ENCODE measurements around the gene HDAC7. TPM values are rescaled to one million over a fixed set of nuclear protein-coding genes. Genes with fewer than 3 reads are reported as not detected.
"Not testable (repeated sequence)": the region's sequence is repeated elsewhere in the genome, so short reads cannot be mapped to it uniquely, and the experiment has no call there.

The HDAC7 gene
- total RNA-seq, 5 donors from 2014 or later (not counting 1 experiment from before 2014, with no cell fraction given), result 142 to 192 (median 165) TPM

DNA sequence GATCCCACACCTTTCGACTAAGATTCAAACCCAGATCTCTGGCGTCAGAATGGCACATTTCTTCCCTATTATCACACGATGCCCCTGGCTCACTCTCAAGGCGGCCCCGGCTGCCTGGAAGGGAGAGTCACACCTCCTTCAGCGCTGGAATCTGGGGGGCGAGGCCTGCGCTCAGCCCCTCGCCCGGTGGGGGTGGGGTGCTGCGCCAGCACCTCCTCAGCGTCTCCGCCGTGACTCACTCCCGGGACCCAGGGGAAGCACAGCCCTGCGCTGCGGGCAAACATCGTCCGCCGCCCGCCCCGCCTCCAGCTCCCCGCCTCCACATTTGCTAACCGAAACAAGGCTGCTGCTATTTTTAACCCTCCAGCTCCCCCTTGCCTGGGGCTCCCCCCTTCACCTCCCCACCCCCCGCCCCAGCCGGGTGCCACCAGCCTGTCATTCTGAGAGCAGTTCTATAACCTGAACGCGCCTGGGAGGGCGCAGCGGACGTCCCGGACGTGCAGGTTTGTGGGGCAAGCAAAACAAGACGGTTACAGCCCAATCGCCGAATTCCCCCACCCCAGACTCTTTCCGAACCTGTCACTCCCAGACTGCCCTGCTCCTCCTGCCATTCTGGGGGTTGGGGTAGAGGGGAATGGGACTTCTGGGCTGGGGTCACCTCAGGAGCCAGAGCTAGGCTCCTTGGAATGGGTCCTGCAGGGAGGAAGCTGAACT, 6.7 kb downstream of the HDAC7 start:
- Histone ChIP-seq H3K4me3 (ENCODE audit: control insufficient read depth in 1 of 2, extremely low read depth in 1 of 2, low read length in 1 of 2) (peak overlapping the region; percentile 59 to 70), H3K27ac (ENCODE audit: low read length) (peak overlapping the region; percentile 95), H3K9me3 (no peaks in the 10 kb centered on the region), H3K27me3 (replicated peaks in 1 of 2; ENCODE audit: control insufficient read depth in 2 of 2, extremely low read depth in 1 of 2, insufficient read depth in 2 of 2, low read length in 1 of 2) (no peaks in the 10 kb centered on the region), H3K4me1 (ENCODE audit: control insufficient read depth in 1 of 2, extremely low read depth in 1 of 2, insufficient read depth in 2 of 2, low read length in 2 of 2) (peaks cover 71 to 99% of the 10 kb centered on the region in 2 experiments), H3K36me3 (ENCODE audit: control insufficient read depth in 2 of 2, extremely low read depth in 1 of 2, insufficient read depth in 1 of 2, low read length in 1 of 2) (peaks cover 0 to 4% of the 10 kb centered on the region in 2 donors)
- H3K4me3 Mint-ChIP-seq, result peak overlapping the region; percentile 73 to 97 (median 80)
- ATAC-seq (replicated peaks in 1 of 4) (peak; percentile 77 to 79 (median 79)), DNase-seq (peak; percentile 77 to 94 (median 89))
- H3K36me3 Mint-ChIP-seq, result peaks cover 4% of the 10 kb centered on the region
- WGBS (ENCODE audit: insufficient coverage), result 0% methylated on average over 23 of the region's 37 CpGs
- peaks cover 91 to 97% (median 96%) of the 10 kb centered on the region in 3 donors for H3K4me1 Mint-ChIP-seq
- peak overlapping the region; percentile 90 to 99 for H3K27ac Mint-ChIP-seq
- no peaks in the 10 kb centered on the region for H3K27me3 Mint-ChIP-seq
- no peaks in the 10 kb centered on the region for H3K9me3 Mint-ChIP-seq
- POLR2A ChIA-PET, result interaction anchor here (0.7 to 1.2 kb wide), 4 partner anchors 10 to 92 kb away, joined by 3 read pairs; partner anchors contain the start of gene VDR (in 1 of the 2)
- CTCF ChIA-PET, result interaction anchor here (0.7 to 2.5 kb wide), 9 partner anchors 9 to 1593 kb away, joined by 3 to 21 read pairs (median 4); no protein-coding TSS in a partner anchor

DNA sequence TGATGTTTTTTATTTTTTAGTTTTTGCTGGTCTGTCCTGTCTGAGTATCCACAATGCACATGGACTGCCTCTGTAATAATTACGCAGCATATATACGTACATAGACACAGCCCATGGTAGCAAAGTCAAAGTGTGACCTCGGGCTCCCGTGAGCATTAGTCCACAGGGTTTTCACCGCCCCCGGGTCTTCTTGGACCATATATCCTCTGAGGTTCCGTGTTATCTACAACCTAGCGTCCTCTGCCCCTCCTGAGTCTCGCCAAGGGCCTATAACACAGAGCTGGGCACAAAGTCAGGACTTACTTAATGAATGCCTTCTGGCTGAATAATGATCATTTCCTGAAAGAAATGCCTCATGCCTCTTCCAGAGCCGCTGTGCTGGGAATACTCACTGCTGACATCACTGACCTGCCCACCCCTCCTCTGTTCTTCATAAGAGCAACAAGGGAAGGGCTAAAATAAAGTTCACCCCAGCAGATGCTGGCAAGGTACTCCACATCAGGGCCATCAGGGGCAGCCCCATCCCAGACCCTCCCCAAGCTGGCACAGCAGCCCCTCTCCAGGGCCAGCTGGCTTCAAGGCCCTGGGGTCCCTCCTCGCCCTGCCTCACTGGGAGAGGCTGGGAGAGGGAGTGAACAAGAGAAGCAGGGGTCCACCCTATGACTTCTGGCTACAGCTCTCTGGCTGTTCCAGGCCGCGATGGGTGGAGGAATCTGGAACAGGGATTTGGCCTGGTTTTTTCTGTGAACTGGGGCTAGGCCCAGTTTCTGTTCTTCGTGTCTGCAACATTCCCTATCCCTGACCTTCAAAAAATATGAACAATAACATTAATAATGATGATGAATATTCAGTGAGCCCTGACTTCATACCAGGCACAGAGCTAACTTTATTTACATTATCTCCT, 7.9 kb downstream of the HDAC7 start:
- 59% methylated on average over 7 of the region's 14 CpGs for WGBS (ENCODE audit: insufficient coverage)
- ATAC-seq (replicated peaks in 1 of 4) (no peak), DNase-seq (no peak)
- ChIA-PET POLR2A (interaction anchor here (1.0 to 1.2 kb wide), 2 partner anchors 11 to 23 kb away, joined by 3 read pairs; no protein-coding TSS in a partner anchor), CTCF (interaction anchor here (0.6 to 2.5 kb wide), 5 partner anchors 10 to 70 kb away, joined by 3 to 21 read pairs (median 4); no protein-coding TSS in a partner anchor)
- no peaks in the 10 kb centered on the region for H3K9me3 Mint-ChIP-seq
- Histone ChIP-seq H3K27ac (ENCODE audit: low read length) (peak overlapping the region; percentile 95), H3K4me3 (ENCODE audit: control insufficient read depth in 1 of 2, extremely low read depth in 1 of 2, low read length in 1 of 2) (peak overlapping the region; percentile 17 to 59), H3K4me1 (ENCODE audit: control insufficient read depth in 1 of 2, extremely low read depth in 1 of 2, insufficient read depth in 2 of 2, low read length in 2 of 2) (peaks cover 73 to 99% of the 10 kb centered on the region in 2 experiments), H3K9me3 (no peaks in the 10 kb centered on the region), H3K27me3 (replicated peaks in 1 of 2; ENCODE audit: control insufficient read depth in 2 of 2, extremely low read depth in 1 of 2, insufficient read depth in 2 of 2, low read length in 1 of 2) (no peaks in the 10 kb centered on the region), H3K36me3 (ENCODE audit: control insufficient read depth in 2 of 2, extremely low read depth in 1 of 2, insufficient read depth in 1 of 2, low read length in 1 of 2) (peaks cover 0 to 4% of the 10 kb centered on the region in 2 donors)
- peak overlapping the region; percentile 73 to 97 (median 80) for H3K4me3 Mint-ChIP-seq
- peaks cover 4% of the 10 kb centered on the region for H3K36me3 Mint-ChIP-seq
- peaks cover 91 to 97% (median 96%) of the 10 kb centered on the region in 3 donors for H3K4me1 Mint-ChIP-seq
- no peaks in the 10 kb centered on the region for H3K27me3 Mint-ChIP-seq
- H3K27ac Mint-ChIP-seq, result peak overlapping the region; percentile 90 to 99

DNA sequence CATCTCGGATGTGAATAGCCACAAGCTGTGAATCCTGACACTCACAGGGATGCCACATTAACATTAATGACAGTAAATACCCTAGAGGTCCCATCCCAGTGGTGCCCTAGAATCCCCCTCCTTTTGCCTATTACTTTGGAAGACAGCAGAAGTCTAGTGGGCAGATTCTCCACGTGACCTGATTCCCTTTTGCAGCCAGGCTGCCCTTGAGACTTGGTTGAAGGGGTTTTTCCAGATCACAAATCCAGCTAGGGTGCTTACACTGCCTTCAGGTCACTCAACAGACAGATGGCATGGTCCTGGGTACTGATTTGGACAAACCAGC, 8.7 kb downstream of the HDAC7 start:
- H3K36me3 Mint-ChIP-seq, result peaks cover 4% of the 10 kb centered on the region
- no peaks in the 10 kb centered on the region for H3K27me3 Mint-ChIP-seq
- DNase-seq (peak in 1 of 35 experiments; percentile 38), ATAC-seq (replicated peaks in 1 of 4) (no peak)
- Histone ChIP-seq H3K9me3 (no peaks in the 10 kb centered on the region), H3K27me3 (replicated peaks in 1 of 2; ENCODE audit: control insufficient read depth in 2 of 2, extremely low read depth in 1 of 2, insufficient read depth in 2 of 2, low read length in 1 of 2) (no peaks in the 10 kb centered on the region), H3K36me3 (ENCODE audit: control insufficient read depth in 2 of 2, extremely low read depth in 1 of 2, insufficient read depth in 1 of 2, low read length in 1 of 2) (peaks cover 0 to 4% of the 10 kb centered on the region in 2 donors), H3K4me3 (ENCODE audit: control insufficient read depth in 1 of 2, extremely low read depth in 1 of 2, low read length in 1 of 2) (no peak overlapping the region), H3K4me1 (ENCODE audit: control insufficient read depth in 1 of 2, extremely low read depth in 1 of 2, insufficient read depth in 2 of 2, low read length in 2 of 2) (peaks cover 74 to 99% of the 10 kb centered on the region in 2 experiments), H3K27ac (ENCODE audit: low read length) (peak overlapping the region; percentile 95)
- no peaks in the 10 kb centered on the region for H3K9me3 Mint-ChIP-seq
- peak overlapping the region; percentile 90 to 99 for H3K27ac Mint-ChIP-seq
- 71% methylated on average over 1 of the region's 2 CpGs for WGBS (ENCODE audit: insufficient coverage)
- peaks cover 93 to 97% (median 96%) of the 10 kb centered on the region in 3 donors for H3K4me1 Mint-ChIP-seq
- H3K4me3 Mint-ChIP-seq, result peak overlapping the region; percentile 62 to 97 (median 65)
- ChIA-PET POLR2A (interaction anchor here in 1 of 2 donors (0.9 kb wide), 1 partner anchor 23 kb away, joined by 4 read pairs; no protein-coding TSS in a partner anchor), CTCF (interaction anchor here (0.5 to 1.3 kb wide), 7 partner anchors 9 to 27 kb away, joined by 3 to 6 read pairs (median 4); no protein-coding TSS in a partner anchor)

DNA sequence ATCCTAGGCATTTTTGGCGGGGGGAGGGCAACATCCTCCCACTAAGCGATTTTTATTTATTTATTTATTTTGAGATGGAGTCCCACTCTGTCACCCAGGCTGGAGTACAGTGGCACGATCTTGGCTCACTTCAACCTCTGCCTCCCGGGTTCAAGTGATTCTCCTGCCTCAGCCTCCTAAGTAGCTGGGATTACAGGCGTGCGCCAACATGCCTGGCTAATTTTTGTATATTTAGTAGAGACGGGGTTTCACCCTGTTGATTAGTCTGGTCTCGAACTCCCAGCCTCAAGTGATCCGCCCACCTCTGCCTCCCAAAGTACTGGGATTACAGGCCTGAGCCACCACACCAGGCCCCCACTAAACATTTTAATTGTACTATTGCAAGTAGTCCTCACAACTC, 10.2 kb downstream of the HDAC7 start:
- not testable (repeated sequence) for H3K9me3 Mint-ChIP-seq; H3K9me3 ChIP-seq; DNase-seq; H3K27me3 Mint-ChIP-seq; H3K36me3 Mint-ChIP-seq; ATAC-seq (replicated peaks in 1 of 4); H3K27me3 ChIP-seq (replicated peaks in 1 of 2; ENCODE audit: control insufficient read depth in 2 of 2, extremely low read depth in 1 of 2, insufficient read depth in 2 of 2, low read length in 1 of 2); H3K4me3 ChIP-seq (ENCODE audit: control insufficient read depth in 1 of 2, extremely low read depth in 1 of 2, low read length in 1 of 2)
- ChIA-PET POLR2A (interaction anchor here in 1 of 2 donors (1.0 kb wide), 1 partner anchor 23 kb away, joined by 3 read pairs; no protein-coding TSS in a partner anchor), CTCF (interaction anchor here in 1 of 2 donors (1.3 to 1.4 kb wide), 3 partner anchors 24 to 29 kb away, joined by 4 to 6 read pairs (median 4); no protein-coding TSS in a partner anchor)
- Mint-ChIP-seq H3K27ac (peak overlapping the region; percentile 90 to 99), H3K4me1 (peaks cover 94 to 97% (median 96%) of the 10 kb centered on the region in 3 donors), H3K4me3 (peak overlapping the region in 2 of 3 donors; percentile 25 to 97)
- peaks cover 79 to 99% of the 10 kb centered on the region in 2 experiments for H3K4me1 ChIP-seq (ENCODE audit: control insufficient read depth in 1 of 2, extremely low read depth in 1 of 2, insufficient read depth in 2 of 2, low read length in 2 of 2)
- peaks cover 0 to 14% of the 10 kb centered on the region in 2 donors for H3K36me3 ChIP-seq (ENCODE audit: control insufficient read depth in 2 of 2, extremely low read depth in 1 of 2, insufficient read depth in 1 of 2, low read length in 1 of 2)
- WGBS (ENCODE audit: insufficient coverage), result no CpG with 5 or more reads among the region's 9 CpGs
- H3K27ac ChIP-seq (ENCODE audit: low read length), result peak overlapping the region; percentile 95

DNA sequence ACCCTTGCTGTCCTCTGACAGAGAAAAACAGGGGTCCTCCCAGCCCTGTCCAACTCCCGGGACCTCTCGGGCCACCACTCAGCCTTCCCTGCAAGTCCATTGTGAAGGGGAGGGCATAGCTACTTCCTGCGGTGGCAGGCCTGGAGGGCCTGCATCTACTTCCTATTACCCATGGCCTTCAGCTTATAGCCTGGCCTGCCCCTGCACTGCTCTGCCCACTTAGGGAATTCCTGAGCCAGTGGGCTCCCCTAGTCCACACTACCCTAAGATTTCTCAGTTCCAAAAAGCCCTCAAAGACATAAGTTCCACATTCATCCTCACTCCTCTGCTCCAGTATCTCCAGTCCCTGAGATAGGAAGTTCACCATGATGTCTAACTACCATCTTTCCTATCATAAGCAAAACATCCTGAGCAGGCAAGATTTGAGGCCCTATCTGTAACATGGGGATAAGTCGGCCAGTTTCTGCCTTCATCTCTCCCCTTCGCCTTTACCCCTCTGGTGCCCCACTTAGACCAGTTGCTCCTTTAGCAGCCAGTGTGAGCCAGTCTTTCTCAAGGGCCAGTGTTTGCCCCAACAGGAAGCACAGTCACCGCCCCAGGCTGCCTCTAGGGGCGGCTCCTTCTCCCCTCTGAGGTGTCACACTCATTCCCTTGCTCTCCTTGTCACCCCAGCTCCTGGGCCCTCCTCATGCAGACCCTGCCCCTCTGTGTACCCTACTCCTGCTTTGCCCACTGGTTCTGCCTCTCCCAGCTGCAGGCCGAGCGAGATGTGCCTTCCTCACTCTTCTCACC, 10.9 kb downstream of the HDAC7 start:
- H3K4me3 Mint-ChIP-seq, result peak overlapping the region; percentile 64 to 97 (median 72)
- no peaks in the 10 kb centered on the region for H3K27me3 ChIP-seq (replicated peaks in 1 of 2; ENCODE audit: control insufficient read depth in 2 of 2, extremely low read depth in 1 of 2, insufficient read depth in 2 of 2, low read length in 1 of 2)
- H3K4me3 ChIP-seq (ENCODE audit: control insufficient read depth in 1 of 2, extremely low read depth in 1 of 2, low read length in 1 of 2), result peak overlapping the region; percentile 25 to 52
- ATAC-seq (replicated peaks in 1 of 4), result no peak
- ChIA-PET CTCF (interaction anchor here (0.7 to 2.2 kb wide), 21 partner anchors 9 to 103 kb away, joined by 3 to 21 read pairs (median 4); partner anchors contain the start of gene RPAP3 (in 1 of the 2)), POLR2A (interaction anchor here in 1 of 2 donors (0.7 to 1.5 kb wide), 2 partner anchors 10 to 24 kb away, joined by 3 to 10 read pairs; partner anchors contain the start of gene HDAC7)
- no peaks in the 10 kb centered on the region for H3K27me3 Mint-ChIP-seq
- H3K9me3 ChIP-seq, result no peaks in the 10 kb centered on the region
- H3K27ac ChIP-seq (ENCODE audit: low read length), result peak overlapping the region; percentile 95
- H3K36me3 Mint-ChIP-seq, result peaks cover 4% of the 10 kb centered on the region
- no peaks in the 10 kb centered on the region for H3K9me3 Mint-ChIP-seq
- peaks cover 0 to 20% of the 10 kb centered on the region in 2 donors for H3K36me3 ChIP-seq (ENCODE audit: control insufficient read depth in 2 of 2, extremely low read depth in 1 of 2, insufficient read depth in 1 of 2, low read length in 1 of 2)
- 27% methylated on average over 4 of the region's 9 CpGs for WGBS (ENCODE audit: insufficient coverage)
- peaks cover 78 to 99% of the 10 kb centered on the region in 2 experiments for H3K4me1 ChIP-seq (ENCODE audit: control insufficient read depth in 1 of 2, extremely low read depth in 1 of 2, insufficient read depth in 2 of 2, low read length in 2 of 2)
- peak overlapping the region; percentile 97 to 98 for H3K27ac Mint-ChIP-seq
- DNase-seq, result peak in 10 of 35 experiments; percentile 14 to 61 (median 38)
- peaks cover 94 to 97% (median 96%) of the 10 kb centered on the region in 3 donors for H3K4me1 Mint-ChIP-seq
